Measurements from ENCODE around the gene POLR2M.

DNA sequence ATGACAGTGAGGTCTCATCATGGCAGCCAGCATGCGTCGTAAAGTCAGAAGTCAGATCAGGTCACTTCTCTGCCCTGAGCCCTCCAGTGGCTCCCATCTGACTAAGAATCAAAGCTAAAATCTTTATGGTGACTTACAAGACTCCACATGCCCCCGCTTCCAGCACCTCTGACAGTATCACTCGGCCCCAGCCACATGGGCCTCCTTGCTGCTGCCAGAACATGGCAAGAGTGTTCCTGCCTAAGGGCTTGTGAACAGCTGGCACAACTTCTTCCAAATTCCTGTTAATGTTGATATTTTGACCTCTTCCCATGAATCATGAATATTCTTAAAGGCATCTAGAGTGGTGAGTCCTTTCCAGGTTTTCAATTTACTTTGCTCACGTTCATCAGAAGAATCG lies 20.5 kb downstream of the POLR2M start:
- TF ChIP-seq, protein P1, sequence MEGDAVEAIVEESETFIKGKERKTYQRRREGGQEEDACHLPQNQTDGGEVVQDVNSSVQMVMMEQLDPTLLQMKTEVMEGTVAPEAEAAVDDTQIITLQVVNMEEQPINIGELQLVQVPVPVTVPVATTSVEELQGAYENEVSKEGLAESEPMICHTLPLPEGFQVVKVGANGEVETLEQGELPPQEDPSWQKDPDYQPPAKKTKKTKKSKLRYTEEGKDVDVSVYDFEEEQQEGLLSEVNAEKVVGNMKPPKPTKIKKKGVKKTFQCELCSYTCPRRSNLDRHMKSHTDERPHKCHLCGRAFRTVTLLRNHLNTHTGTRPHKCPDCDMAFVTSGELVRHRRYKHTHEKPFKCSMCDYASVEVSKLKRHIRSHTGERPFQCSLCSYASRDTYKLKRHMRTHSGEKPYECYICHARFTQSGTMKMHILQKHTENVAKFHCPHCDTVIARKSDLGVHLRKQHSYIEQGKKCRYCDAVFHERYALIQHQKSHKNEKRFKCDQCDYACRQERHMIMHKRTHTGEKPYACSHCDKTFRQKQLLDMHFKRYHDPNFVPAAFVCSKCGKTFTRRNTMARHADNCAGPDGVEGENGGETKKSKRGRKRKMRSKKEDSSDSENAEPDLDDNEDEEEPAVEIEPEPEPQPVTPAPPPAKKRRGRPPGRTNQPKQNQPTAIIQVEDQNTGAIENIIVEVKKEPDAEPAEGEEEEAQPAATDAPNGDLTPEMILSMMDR (IDR thresholded peaks at IDR 0.05) = no peak
- no peak for TF ChIP-seq POLR2A (IDR thresholded peaks at IDR 0.05)
